GM21825 (cell line): ENCODE data around the gene GPC6.

Experiments
- ATAC-seq: cut with Tn5 transposase; IDR thresholded peaks from one replicate; pipeline ENCODE4 v1.9.1; 2021; ENCODE audit warnings: mild to moderate bottlenecking, moderate library complexity; ENCODE audit not compliant: unreplicated experiment

GPC6 gene

DNA sequence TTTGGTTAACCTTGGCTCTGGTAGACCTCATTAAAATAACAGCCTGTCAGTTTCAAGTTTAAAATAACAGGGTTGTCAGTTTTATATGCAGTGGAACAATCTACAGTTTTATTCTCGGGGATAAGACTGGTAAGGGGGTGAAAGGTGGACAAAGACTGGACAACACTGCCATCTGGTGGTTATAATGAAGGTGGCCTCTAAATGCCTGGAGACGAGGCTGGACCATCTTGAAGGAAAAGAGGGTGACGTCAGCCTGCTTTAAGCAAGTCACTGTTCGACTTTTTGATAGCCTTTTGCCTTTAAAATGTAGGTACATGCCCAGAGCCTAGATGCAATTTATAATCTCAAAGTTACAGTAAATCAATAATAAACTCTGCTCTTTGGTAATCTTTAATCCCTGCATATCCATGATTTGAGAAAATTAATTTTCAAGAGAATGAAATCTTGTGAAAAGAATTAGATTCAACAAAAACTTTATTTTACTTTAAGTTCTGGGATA, 1135.9 kb downstream of the GPC6 start:
- peak; percentile 97 for ATAC-seq

GRCh38 chr13:94366677-94367076, 1140.1 kb downstream of the GPC6 start:
- no peak for ATAC-seq

DNA sequence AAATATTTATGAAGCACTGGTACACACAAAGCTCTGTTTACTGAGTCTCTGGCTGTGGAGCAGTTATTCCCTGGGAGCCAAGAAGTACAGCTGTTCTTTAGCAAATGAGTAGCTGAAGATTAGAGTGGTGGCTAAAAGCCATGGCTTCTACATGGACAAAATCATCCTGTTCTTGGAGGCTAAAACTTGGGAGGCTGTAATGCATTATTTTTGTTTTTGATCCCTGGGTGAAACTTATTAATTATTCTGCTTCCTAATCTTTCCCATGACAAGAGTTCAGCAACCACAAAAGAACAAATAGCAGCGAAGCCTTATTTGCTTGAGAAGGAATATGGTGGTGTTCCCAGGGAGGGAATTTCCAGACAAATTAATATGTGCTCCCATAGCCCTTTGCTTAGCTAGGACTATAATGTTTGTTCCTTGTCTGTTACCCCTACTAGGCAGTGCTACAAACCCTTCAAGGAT, 1143.4 kb downstream of the GPC6 start:
- no peak for ATAC-seq

- ATAC-seq: no peak
Measured at GRCh38 chr13:94371855-94372254, 1145.2 kb downstream of the GPC6 start.

DNA sequence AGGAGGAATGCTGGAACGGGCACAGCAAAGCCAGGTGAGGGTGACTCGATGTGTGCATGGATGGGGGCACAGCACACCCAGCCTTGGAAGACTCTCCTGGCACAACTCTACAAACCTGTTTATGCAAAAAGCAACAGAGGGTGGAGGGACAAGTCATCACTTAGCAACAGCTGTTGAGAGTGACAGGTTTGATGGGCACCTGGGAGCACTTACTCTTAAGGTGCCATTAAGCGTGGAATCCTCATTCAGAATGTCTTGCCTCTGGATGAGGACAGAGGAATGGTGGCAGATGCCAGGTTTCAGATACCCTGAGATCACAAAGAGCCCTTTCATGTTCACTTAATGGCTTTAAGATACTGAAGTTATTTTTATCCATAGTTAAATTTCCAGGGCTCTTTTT, 1155.9 kb downstream of the GPC6 start:
- ATAC-seq: no peak

- ATAC-seq: no peak
Measured at GRCh38 chr13:94382960-94383359, 1156.4 kb downstream of the GPC6 start.

- no peak for ATAC-seq
Measured at GRCh38 chr13:94384231-94384905, 1157.8 kb downstream of the GPC6 start.

DNA sequence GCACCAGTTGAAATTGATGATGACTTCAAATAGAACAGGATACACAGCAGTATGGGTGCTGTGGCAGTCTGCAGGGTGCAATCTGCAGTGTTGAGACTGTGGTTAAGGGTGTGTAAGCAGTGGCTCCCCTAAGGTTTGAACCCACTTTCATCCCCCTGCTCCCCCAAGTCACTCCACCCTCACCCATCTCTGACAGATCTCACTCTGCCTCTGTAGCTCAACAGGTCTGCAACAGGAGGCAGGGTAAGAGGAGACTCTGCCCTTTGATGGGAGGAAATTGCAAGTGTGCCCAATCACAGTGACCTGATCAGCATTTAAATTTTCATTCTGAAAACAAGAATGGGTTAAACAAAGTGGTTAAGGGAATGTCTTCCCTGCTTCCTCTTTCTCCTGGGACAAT, 1160.4 kb downstream of the GPC6 start:
- no peak for ATAC-seq

GRCh38 chr13:94389604-94390351, 1163.2 kb downstream of the GPC6 start:
- ATAC-seq: no peak

- ATAC-seq: no peak
Measured at GRCh38 chr13:94390881-94391280, 1164.3 kb downstream of the GPC6 start.

DNA sequence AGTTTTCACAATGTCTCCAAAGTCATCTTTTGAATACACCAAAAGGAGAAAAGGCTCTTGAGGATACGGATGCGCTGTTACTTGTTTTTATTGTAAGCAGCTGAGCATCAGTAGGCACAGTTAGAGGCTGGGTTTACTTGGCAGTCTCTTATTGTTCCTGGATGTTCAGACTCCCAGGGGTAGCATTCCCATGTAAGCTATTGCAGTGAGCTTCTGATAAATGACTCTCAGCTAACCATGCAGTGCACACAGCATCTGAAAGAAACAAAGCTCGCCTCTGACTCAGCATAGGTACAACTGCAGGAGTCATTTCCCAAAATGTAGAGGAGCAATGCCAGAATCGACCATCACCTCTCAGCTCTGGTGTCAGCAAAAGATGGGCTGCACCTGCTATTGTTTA, 1168.1 kb downstream of the GPC6 start:
- ATAC-seq: no peak

DNA sequence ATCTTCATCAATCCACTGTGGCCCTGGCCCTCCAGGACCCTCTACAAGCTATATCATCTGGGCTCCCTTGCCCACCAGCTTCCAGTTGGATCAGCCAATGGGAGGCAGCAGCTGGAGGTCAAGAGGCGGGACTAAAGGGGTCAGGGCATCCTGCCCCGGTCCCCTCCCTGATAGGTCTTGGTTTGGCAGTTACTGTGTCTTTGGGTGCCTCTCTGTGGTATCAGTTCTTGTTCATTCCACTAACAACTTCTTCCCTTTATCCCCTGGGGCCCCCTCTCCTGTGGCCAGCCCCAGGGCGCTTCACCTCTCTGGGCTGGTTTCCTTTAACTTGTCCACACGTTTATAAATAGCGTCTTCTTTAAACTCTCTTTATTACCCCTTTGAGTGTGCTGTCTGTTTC, 1169.3 kb downstream of the GPC6 start:
- no peak for ATAC-seq

- no peak for ATAC-seq
Measured at GRCh38 chr13:94399812-94400211, 1173.2 kb downstream of the GPC6 start.

GRCh38 chr13:94400874-94401273, 1174.3 kb downstream of the GPC6 start:
- no peak for ATAC-seq

- ATAC-seq: no peak
Measured at GRCh38 chr13:94408314-94409036, 1181.9 kb downstream of the GPC6 start.

DNA sequence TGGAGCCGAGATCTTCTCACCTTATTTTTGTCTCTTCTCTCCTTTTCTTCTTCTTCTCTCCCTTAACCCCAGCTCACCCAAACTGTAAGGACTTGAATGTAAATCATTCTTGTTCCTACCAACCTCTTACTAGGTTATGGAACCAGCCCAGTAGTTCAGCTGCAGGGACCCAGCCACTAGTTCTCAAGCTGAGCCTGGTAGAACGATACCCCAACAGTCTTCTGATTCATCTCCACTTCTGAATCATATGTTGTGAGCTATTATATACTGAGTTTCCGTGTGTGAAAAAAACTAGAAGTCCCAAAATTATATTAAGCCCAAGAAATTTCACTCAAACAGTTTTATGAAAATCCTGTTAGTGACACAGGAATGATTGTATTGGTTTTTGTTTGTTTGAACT, 1185.1 kb downstream of the GPC6 start:
- no peak for ATAC-seq

DNA sequence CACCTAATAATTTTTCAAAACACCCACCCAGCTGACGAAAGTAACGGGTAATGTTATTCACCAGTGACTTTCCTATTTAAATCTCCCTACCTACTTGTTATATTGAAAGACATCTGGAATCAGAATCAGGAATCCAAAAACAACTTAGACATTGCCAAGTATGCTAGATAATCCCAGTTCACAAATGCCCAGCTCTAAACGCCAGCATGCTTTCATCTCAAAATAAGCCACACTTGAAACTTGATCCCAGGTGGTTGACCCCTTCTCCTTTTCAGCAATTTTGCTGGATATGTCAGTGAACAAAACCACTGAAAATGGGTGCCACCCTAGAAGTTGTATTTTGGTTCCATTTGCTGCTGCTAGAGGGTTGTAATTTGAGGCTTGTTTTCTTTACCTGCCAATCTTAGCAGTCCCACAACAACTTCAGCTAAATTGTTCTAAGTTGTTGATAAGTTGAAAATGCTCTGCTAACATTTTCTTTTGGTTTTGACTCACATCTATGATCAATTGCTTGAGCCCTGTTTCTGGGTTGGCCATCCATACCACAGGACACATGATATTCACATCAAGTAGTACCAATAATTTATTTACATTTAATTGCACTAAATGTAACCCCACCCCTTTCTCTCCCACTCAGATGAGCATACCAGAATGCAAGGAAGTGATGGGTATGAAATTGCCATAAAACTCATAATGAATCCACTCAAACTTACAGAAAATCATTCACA, 1186.4 kb downstream of the GPC6 start:
- ATAC-seq: no peak

DNA sequence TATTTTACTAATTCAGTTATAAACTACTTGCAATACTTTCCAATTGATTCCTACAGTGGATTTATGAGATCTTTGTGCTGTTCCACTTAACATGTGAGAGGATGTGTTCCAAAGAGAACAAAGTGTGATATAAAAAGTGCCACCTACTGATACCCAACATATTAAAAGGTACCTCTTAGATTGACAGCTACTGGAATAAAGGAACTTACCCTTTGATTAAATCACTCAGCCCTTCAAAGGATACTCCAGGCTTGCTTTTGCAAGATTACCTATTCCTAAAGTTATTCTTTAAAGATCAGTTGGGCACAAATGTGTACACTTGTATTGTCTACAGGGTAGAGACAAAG, 1187.0 kb downstream of the GPC6 start:
- ATAC-seq: no peak

GRCh38 chr13:94414141-94414540, 1187.5 kb downstream of the GPC6 start:
- ATAC-seq: no peak

DNA sequence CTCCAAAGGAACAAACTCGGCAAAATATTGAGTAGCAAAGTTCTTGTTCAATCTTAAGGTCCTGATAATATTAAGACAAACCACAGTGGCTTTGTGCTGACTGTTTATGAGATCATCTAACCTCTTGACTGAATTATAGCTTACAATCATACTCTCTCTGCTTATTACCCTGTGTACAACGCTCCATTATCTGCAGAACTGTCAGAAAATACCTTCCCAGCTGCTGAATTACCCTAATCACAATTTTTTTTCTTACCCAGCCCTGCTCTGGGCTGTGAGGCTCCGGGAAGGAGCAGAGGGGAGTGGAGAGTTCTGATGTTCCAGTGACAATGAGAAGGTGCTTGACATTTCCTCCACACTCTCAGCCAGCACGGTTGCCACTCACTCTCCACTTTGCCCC, 1188.1 kb downstream of the GPC6 start:
- no peak for ATAC-seq
